ENCODE data around the gene FOXRED1.

Gene FOXRED1

DNA sequence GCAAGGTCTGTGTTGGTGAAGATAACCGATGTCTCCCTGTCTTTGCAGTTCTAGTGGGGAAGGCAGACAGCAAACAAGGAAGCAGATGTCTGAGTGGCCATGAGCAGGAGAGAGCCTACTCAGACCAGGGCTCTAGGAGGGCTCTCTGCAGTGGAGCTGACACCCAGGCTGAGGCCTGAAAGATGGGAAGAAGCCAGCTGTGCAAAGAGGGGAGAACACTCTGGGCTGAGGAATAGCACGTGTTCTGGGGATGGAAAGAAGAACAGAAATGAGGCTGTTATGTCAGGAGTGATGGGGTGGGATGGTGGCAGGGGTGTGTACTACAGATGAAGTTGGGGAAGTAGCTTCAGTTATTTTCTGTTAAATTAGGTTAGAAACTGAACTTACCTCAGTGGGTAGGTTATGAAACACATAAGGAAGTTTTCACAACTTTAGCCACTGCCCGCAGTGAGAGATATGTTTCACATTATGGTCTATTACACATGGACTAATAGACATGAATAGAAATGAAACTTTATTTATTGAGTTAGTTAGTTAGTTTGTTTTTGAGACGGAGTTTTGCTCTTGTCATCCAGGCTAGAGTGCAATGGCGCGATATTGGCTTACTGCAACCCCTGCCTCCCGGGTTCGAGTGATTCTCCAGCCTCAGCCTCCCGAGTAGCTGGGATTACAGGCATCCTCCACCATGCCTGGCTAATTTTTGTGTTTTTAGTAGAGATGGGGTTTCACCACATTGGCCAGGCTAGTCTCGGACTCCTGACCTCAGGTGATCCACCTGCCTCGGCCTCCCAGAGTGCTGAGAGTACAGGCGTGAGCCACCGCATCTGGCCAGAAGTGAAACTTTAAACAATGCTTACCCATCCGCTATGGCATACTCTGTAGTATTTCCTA lies 42.7 kb downstream of the FOXRED1 start:
- no peak for DNase-seq (ENCODE audit: low spot score)

DNA sequence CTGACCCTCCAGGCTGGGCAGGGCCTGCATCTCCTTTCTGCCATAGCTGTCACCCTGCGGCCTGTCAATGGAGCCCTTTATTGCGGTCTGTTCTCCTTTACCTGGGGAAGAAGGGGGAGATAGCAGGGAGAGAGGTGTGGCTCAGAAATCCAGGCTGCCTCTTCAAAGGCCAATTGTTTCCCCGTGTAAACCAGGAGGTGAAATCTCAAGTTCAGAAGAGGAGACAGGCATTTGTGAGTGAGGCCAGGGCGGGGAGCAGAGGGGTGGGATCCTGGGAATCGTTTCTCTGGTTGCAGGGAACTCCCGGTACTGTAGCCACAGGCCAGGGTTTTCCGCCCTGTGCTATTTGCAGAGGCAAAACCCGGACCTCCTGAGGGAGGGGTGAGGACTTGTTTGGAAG lies 44.0 kb downstream of the FOXRED1 start:
- DNase-seq (ENCODE audit: low spot score) = no peak

DNA sequence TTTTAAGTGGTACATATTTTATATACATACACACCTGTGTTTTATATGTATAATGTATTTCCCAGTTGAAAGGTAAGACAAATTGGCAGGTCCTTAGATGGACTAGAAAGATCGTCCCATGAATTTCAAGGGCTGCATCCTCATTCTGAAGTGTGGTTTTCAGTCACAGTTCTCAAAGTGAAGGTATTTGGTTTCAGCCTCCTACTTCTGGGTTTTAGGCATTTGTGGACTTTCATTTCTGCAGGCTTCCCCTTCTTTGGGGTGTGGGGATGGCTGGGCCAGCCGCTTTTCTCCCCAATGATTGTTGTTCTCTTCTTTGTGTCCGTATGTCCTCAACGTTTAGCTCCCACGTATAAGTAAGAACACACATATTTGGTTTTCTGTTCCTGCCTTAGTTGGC lies 44.9 kb downstream of the FOXRED1 start:
- no peak for DNase-seq (ENCODE audit: low spot score)

DNA sequence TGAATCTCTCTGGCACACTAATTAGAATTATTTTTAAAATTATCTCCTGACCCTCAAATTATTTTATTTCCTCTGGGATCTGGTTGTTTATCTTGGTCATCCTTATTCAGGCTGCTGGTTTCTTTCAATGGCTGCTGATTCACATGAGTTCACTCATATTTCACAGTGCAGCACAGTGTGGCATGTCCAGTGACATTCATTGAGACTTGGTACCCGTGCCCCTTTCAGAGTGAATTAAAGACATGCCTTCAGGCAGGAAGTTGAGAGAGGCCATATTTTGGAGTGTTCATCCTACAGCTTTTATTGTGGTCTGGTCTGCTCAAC lies 48.4 kb downstream of the FOXRED1 start:
- no peak for DNase-seq (ENCODE audit: low spot score)

DNA sequence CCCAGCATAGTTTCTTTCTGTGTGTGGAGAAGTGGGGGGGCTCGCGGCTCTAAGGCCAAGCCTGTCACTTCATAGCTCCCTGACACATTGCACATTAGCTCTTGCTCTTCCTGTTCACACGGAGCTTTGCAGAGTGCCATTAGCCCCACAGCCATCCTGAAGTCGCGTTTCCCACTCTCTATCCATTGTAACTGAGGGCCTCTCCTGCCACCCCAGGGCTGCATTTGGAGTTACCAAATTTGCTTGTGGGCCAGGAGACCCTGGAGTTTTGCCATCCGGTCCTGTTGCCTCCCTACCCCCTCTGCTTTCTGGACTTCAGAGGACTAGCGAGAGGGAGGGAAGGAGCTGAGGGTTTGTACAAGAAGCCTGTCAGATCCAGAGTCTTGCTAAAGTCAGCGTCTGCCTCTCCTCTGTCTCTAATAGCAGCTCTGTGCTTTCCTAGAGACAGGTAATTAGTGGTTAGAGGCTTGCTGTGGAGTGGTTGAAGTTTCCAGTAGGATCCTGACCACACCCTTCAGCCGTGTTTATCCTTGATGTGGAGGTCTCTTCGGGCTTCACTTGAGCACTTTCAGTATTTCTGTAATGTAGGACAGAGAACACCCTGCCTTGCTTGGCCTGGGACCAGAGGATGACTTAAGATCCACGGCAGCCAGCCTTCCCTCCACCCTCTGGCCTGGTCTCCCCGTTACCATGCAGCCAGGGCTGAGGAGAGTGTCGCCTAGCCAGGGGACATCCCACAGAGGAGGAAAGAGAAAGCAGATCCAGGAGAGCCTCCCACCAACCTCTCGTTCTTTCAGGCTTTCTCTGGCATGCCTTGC lies 49.0 kb downstream of the FOXRED1 start:
- peak; percentile 86 for DNase-seq (ENCODE audit: low spot score)

DNA sequence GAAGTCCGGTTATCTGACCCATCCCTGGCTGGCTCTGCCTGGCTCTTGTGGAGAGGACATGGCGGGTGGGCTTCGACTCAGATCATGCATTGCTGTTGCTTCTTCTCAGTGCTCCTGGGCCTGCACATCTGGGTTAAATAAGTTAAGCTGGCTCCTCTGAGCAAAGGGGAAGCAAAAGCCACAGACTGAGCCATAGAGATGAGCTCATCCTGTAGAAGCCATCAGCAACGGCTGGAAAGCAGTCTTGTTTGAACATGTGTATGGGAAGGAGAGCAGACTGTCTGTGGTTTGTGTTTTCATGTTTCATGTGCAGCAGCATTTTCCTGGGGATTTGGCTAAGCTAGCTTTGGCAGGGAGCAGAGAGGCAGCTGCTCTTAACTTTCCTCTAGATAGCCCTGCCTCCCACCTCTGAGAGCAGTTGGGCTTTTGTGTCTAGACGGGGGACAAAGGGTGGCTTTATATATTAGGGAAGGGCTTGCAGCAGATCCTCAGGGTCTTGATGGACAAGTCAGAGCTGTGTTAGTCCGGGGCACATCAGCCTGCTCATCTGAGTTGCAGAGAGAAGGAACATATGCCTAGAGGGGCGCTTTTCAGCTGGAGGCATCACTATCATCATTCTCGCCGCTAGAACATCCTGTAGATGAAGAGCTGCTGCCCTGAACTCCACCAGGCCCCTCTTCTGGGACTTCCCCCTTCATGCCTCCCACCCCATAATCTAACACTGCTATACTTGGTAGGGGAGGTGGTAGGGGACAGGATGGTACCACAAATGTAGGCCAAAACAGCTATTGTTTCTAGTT lies 49.8 kb downstream of the FOXRED1 start:
- DNase-seq (ENCODE audit: low spot score) = no peak

DNA sequence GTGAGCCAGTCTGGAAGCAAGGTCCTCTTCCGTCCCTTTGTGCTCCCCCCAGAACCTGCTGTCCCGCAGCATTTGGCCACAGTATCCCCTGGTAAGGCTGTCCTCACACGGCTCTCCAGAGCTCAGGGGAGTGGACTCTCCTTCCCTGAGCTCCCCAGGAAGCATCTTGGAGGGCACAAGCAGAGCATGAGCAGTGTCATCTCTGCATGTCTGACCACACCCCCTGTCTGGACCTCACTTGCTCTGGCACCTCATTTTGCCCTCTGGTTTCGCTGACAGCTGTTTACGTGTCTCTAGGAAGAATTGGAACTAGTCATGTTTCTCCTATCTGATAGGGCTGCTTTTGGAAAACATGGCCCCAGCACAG lies 50.4 kb downstream of the FOXRED1 start:
- DNase-seq (ENCODE audit: low spot score) = no peak

DNA sequence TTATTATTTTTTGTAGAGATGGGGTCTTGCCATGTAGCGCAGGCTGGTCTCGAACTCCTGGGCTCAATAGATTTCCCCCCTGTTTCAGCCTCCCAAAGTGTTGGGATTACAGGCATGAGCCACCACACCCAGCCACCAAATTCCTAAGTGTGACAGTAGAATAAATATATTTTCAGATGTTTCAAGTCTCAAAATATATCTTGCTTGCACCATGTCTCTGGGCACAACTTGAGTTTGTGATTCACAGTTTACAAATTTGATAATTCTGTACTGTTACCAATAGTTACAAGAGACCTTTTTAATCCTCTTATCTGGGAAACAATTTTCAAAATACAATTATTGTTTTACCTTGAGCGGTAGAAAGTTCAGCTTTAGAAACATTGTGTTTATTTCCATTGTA lies 54.0 kb downstream of the FOXRED1 start:
- no peak for DNase-seq (ENCODE audit: low spot score)

DNA sequence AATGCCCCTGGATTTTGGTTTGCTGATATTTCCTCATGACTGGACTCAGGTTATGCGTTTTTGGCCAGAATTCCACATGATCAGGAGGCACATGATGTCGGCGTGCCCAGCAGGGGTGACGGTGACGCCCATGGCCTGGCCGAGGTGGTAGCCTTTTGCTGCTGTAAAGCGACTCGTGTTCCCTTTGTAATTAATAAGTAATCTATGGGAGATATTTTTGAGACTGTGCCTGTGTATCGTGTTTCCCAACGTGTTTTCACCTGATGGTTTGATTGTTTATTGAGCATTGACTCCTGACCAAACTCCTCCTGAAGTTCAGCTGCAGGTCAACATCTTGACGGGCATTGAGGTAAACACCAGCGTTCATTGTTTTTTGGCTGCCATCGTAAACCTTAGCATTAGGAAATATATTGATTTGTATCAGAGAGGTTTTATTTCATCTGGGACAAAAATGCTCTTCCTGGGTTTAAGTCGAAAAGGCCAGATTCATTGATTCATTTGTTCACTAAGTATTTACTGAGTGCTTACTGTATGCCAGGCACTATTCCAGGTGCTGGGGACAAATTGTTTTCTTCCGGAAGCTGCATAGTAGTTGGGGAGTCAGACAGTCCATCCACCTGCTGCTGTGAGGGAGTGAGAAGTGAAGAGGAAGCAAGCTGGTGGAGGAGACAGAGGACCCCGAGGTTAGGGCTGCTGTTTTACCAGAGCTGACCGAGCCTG lies 58.5 kb downstream of the FOXRED1 start:
- no peak for DNase-seq (ENCODE audit: low spot score)
